ENCODE data around the gene MSI2.
A peak's percentile ranks its signal among the peaks of the same experiment; 100 is the strongest.

MSI2 gene

GRCh38 chr17:57559634-57560318, 303.5 kb downstream of the MSI2 start:
- DNase-seq (ENCODE audit: low spot score) = no peak

DNA sequence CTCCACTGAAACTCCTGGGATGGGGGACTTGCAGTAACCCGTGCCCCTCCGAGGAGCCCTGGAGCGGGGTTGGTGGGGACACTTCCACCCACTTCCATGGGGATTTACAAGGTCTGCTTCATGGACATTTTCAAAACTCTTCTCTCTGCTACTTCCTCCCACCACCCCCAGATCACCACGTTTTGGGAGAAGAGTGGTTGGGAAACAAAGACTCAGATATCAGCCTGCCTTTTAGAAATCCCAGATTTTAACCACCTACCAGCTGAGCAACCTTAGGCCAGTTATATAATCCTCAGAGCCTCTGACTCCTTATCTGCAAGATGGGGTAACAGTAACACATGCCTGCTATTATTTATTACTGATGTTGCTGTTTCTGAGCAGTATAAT, 304.0 kb downstream of the MSI2 start:
- no peak for DNase-seq (ENCODE audit: low spot score)

- no peak for DNase-seq (ENCODE audit: low spot score)
These were observed 304.9 kb downstream of the MSI2 start for GRCh38 chr17:57561072-57561861.

GRCh38 chr17:57562184-57562698, 305.9 kb downstream of the MSI2 start:
- DNase-seq (ENCODE audit: low spot score) = no peak

- no peak for DNase-seq (ENCODE audit: low spot score)
These were observed 307.6 kb downstream of the MSI2 start for GRCh38 chr17:57563958-57564357.

DNA sequence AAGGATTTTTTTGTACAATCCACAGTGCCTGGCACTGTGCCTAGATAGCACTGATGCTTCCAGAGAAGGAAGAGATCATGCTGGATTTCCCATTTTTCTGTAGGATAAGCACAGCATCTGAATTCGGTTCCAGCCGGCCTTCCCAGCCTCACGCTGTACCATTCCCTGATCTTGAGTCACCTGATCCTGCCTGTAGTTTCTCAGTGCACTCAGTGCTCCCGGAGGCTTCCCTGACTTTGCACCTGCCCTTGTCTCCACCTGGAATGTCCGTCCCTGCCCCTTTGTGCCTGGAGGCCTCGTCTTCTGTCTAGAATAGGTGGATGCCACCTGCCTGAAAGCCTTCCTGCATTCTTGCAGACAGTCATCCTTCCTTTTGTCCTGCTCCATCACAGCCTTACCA, 308.9 kb downstream of the MSI2 start:
- no peak for DNase-seq (ENCODE audit: low spot score)

GRCh38 chr17:57566721-57567120, 310.4 kb downstream of the MSI2 start:
- DNase-seq (ENCODE audit: low spot score) = no peak

DNA sequence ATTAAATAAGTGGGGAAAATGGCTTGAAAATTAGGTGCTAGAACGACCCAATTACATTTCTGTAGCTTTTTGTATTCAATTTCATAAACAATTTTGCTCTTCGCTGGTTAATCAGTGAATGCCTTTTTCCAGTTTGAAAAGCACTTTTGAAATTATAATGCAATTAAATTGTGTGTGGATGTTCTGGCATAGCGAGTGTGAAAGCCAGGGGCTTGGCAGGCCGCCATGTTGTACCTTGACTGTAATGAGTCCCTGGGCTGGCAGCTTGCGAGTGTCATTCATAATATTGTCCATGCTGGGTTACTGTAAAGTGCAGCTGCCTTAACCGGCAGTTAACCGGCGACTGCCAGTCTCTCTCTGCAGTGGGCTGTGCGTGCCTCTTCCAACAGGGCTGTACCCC, 310.9 kb downstream of the MSI2 start:
- no peak for DNase-seq (ENCODE audit: low spot score)

- DNase-seq (ENCODE audit: low spot score) = no peak
These were observed 312.0 kb downstream of the MSI2 start for GRCh38 chr17:57568340-57568739.

DNA sequence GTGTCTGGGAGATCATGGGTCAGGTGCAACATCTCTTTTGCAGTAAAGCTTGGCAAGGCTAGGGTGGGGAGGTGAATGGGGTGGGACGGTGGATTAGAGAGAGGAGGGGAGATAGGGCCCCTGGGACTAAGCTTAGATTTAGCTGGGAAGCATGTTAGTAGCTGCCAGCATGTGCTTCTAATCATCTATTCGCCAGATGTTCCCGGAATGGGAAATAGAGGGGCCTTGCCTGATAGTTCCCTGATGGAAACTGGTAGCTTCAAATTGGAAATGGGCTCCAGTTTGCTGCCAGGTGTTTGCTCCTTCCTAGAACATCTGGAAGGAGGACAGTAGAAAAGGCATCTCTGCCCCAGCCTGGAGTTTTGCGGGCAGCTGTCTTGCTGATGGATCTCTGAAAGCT, 312.7 kb downstream of the MSI2 start:
- DNase-seq (ENCODE audit: low spot score) = no peak

DNA sequence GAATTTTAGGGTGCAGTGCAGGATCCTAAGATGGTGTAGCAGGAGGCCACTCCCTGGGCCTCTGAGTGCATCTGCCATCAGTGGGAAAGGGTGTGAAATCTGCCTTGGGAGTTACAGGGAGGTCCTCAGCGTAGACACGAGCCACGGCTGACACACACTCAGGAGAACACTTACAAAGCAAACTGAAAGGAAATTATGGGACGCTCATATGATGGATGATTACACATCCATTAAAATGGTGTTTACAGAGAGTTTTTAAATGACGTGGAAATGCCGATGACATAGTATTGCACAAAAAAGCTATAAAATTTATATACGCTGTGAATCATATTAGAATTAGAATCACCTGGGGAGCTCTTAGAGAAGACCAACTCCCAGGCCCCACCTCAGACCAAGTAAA, 313.5 kb downstream of the MSI2 start:
- no peak for DNase-seq (ENCODE audit: low spot score)

DNA sequence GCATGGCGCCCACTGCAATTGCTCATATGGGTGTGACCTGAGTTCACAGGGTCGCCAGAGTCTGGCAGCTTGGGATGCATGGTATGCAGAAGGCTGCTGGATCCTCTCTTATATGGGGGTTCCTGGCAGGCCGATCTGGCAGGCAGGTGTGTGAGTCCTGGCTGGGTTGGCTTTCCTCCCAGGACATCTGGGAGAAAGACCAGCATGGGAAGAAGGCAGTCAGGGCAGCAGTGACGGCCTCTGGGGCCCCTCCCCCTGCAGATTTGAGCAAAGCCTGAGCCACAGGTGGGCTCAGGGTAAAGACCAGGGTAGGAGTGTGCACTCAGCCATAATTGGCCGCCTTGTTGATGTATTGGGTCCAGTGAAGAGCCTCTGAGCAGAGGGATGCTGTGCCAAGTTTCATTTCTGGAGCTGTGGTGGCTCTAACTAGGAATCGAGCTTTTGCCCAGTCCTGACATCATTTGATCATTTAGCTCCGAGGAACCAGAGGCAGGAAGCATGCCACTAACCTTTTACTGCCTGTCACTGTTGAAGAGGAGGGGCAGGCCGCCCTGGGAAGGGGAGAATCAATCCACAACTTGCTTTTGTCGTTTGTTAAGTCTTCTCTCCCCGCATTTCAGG, 314.5 kb downstream of the MSI2 start:
- DNase-seq (ENCODE audit: low spot score) = no peak

DNA sequence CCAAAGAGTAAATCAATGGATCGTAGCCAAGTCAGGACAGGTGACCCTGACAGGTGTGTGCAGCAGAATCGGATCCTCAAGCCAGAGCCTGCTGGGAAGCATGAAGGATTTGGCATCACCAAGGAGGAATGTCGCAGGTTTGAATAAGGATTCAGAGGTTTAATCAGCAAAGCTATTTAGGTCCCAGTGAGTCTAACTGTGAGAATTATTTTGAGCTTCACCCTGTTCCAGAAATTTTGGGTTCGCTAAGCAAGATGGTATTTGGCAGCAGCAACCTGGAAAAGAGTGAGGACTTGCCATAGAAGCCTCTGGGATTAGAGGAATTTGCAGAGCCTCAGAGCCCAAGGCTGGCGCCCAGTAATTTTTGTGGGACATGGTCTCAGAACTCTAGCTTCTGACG, 315.7 kb downstream of the MSI2 start:
- DNase-seq (ENCODE audit: low spot score) = no peak

- DNase-seq (ENCODE audit: low spot score) = no peak
These were observed 316.3 kb downstream of the MSI2 start for GRCh38 chr17:57572600-57572999.

GRCh38 chr17:57574040-57574513, 317.8 kb downstream of the MSI2 start:
- no peak for DNase-seq (ENCODE audit: low spot score)

- no peak for DNase-seq (ENCODE audit: low spot score)
These were observed 320.4 kb downstream of the MSI2 start for GRCh38 chr17:57576744-57577143.

DNA sequence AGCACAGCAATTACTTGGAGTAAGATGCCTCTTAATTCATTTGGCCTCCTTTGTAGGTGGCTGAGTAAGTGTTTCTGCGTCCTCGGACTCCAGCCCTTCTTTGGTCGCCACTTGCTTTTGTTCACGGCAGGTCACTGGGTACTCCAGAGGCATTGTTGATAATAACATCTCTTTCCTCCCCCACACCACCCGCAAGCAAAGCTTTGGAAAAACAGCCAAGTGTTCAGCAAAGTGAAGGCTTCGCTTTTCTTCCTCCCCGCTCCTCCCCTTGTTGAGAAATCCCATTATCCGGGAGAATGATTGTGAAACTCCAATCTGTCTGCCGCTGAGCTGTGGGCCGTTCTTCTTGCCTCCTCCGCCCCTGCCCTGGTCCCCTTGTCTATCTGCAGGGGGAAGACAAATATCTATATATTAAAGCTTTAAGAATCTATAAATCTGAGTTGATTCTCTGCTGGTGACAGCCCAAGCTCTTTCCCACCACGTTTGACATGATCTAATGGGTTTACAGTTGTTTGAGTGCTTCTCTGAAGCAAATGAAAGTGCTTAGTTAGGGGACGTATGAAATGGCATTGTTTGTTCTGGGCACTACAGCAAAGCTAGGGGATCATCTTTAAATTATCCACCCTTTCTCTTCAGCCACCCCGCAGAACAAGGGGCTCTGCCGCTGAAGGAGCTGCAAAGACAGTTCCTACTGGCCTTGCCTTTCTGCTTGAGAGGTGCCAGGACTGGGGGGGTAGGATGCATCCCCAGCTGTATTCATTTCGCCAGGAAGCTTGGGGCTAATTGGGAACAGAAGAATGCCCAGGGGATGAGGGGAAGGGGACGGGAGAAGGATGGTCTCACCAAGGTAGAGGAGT, 321.7 kb downstream of the MSI2 start:
- peak; percentile 49 for DNase-seq (ENCODE audit: low spot score)

GRCh38 chr17:57578608-57579225, 322.4 kb downstream of the MSI2 start:
- no peak for DNase-seq (ENCODE audit: low spot score)

DNA sequence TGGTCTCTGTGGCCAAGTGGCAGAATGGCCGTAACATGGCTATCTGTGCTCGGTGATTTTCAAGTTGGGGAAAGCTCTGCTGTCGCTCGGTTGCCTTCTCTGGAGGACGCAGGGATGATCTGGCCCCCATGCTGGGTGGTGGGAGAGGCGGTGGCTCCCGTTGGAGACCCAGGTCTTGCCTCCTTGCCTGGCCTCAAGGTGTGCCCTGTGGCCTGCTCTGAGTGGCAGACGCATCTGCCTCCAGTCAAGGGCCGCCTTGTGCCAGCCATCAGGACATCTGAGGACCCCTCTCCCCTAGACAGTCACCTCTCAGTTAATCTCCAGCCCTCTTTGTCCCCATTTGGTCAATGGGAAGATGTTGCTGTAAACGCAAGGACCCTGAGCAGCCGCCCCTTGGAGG, 322.9 kb downstream of the MSI2 start:
- no peak for DNase-seq (ENCODE audit: low spot score)

DNA sequence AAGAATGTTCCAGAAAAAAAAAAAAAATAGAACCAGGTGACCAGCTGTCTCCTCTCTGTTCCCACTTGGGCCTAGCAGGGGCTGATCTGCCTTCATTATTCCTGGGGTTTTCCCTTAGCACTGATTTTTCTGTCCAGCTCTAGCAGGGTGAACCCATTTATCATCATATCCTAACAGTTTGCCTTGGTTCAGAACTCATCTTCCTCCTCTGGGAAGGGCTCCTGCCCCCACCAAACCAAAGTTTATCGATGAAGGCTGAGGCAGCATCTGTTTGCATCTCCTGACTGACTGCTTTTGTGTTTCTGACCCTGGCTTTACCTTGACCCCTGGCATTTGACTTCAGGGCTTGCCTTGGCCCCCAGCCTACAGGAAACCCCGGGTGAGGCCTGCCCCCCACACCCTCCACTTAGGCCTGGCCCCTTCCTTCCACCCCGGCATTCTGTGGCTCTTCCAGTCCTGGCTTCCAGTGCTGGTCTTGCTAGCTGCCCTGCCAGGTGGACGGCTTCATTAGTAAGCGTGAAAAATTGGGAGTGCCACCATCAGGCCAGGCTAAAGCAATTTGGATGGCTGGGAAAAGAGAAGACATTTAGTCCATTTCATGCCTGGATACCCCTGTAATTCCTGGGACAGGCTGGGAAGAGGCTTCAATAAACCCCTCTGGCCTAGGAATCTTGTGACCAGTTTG, 323.9 kb downstream of the MSI2 start:
- no peak for DNase-seq (ENCODE audit: low spot score)
